ENCODE results near the gene ALDH18A1.

ALDH18A1 gene

GRCh38 chr10:95613330-95613729 lies 43.2 kb downstream of the ALDH18A1 start:
- H3K27me3 ChIP-seq (replicated peaks; ENCODE audit: control insufficient read depth, insufficient read depth, low read length): no peaks in the 10 kb centered on the region
- H3K9me3 ChIP-seq (ENCODE audit: control insufficient read depth, low read length): no peaks in the 10 kb centered on the region
- no peak for DNase-seq (ENCODE audit: low read depth)
- H3K4me3 ChIP-seq (ENCODE audit: low read length): no peak overlapping the region
- peaks cover 97% of the 10 kb centered on the region for H3K36me3 ChIP-seq (ENCODE audit: control insufficient read depth, insufficient read depth, low read length, severe bottlenecking)
- H3K4me1 ChIP-seq (ENCODE audit: control insufficient read depth, insufficient read depth, low read length): no peaks in the 10 kb centered on the region
- no peak overlapping the region for H3K9ac ChIP-seq (ENCODE audit: low read length)

GRCh38 chr10:95610727-95611126 lies 45.8 kb downstream of the ALDH18A1 start:
- H3K27me3 ChIP-seq (replicated peaks; ENCODE audit: control insufficient read depth, insufficient read depth, low read length): no peaks in the 10 kb centered on the region

GRCh38 chr10:95606922-95607321 lies 49.6 kb downstream of the ALDH18A1 start:
- DNase-seq (ENCODE audit: low read depth): no peak
- H3K27me3 ChIP-seq (replicated peaks; ENCODE audit: control insufficient read depth, insufficient read depth, low read length): no peaks in the 10 kb centered on the region
- H3K36me3 ChIP-seq (ENCODE audit: control insufficient read depth, insufficient read depth, low read length, severe bottlenecking): peaks cover 66% of the 10 kb centered on the region
- no peak overlapping the region for H3K9ac ChIP-seq (ENCODE audit: low read length)
- H3K9me3 ChIP-seq (ENCODE audit: control insufficient read depth, low read length): no peaks in the 10 kb centered on the region
- H3K4me3 ChIP-seq (ENCODE audit: low read length): no peak overlapping the region
- H3K4me1 ChIP-seq (ENCODE audit: control insufficient read depth, insufficient read depth, low read length): peaks cover 7% of the 10 kb centered on the region

More at GRCh38 chr10:95610727-95611126, 45.8 kb downstream of the ALDH18A1 start:
- Histone ChIP-seq H3K9ac (ENCODE audit: low read length) (no peak overlapping the region), H3K36me3 (ENCODE audit: control insufficient read depth, insufficient read depth, low read length, severe bottlenecking) (peaks cover 97% of the 10 kb centered on the region), H3K4me1 (ENCODE audit: control insufficient read depth, insufficient read depth, low read length) (no peaks in the 10 kb centered on the region), H3K9me3 (ENCODE audit: control insufficient read depth, low read length) (no peaks in the 10 kb centered on the region), H3K4me3 (ENCODE audit: low read length) (no peak overlapping the region)
- no peak for DNase-seq (ENCODE audit: low read depth)

- peaks cover 48% of the 10 kb centered on the region for H3K36me3 ChIP-seq (ENCODE audit: control insufficient read depth, insufficient read depth, low read length, severe bottlenecking)
- DNase-seq (ENCODE audit: low read depth): no peak
- H3K4me1 ChIP-seq (ENCODE audit: control insufficient read depth, insufficient read depth, low read length): peaks cover 10% of the 10 kb centered on the region
- no peaks in the 10 kb centered on the region for H3K27me3 ChIP-seq (replicated peaks; ENCODE audit: control insufficient read depth, insufficient read depth, low read length)
- no peaks in the 10 kb centered on the region for H3K9me3 ChIP-seq (ENCODE audit: control insufficient read depth, low read length)
- H3K4me3 ChIP-seq (ENCODE audit: low read length): no peak overlapping the region
- H3K9ac ChIP-seq (ENCODE audit: low read length): no peak overlapping the region
Measured at GRCh38 chr10:95605163-95605562, 51.3 kb downstream of the ALDH18A1 start.

- Histone ChIP-seq H3K9me3 (ENCODE audit: control insufficient read depth, low read length) (no peaks in the 10 kb centered on the region), H3K27me3 (replicated peaks; ENCODE audit: control insufficient read depth, insufficient read depth, low read length) (no peaks in the 10 kb centered on the region)
- no peak for DNase-seq (ENCODE audit: low read depth)
Measured at GRCh38 chr10:95604630-95605029, 51.9 kb downstream of the ALDH18A1 start.

GRCh38 chr10:95602382-95602781 lies 54.1 kb downstream of the ALDH18A1 start:
- Histone ChIP-seq H3K4me3 (ENCODE audit: low read length) (no peak overlapping the region), H3K36me3 (ENCODE audit: control insufficient read depth, insufficient read depth, low read length, severe bottlenecking) (peaks cover 22% of the 10 kb centered on the region), H3K9ac (ENCODE audit: low read length) (no peak overlapping the region), H3K4me1 (ENCODE audit: control insufficient read depth, insufficient read depth, low read length) (peaks cover 10% of the 10 kb centered on the region), H3K9me3 (ENCODE audit: control insufficient read depth, low read length) (no peaks in the 10 kb centered on the region), H3K27me3 (replicated peaks; ENCODE audit: control insufficient read depth, insufficient read depth, low read length) (peaks cover under 1% of the 10 kb centered on the region)
- DNase-seq (ENCODE audit: low read depth): no peak

More at GRCh38 chr10:95604630-95605029, 51.9 kb downstream of the ALDH18A1 start:
- Histone ChIP-seq H3K36me3 (ENCODE audit: control insufficient read depth, insufficient read depth, low read length, severe bottlenecking) (peaks cover 43% of the 10 kb centered on the region), H3K4me3 (ENCODE audit: low read length) (no peak overlapping the region), H3K4me1 (ENCODE audit: control insufficient read depth, insufficient read depth, low read length) (peaks cover 10% of the 10 kb centered on the region), H3K9ac (ENCODE audit: low read length) (no peak overlapping the region)

GRCh38 chr10:95601116-95601719 lies 55.3 kb downstream of the ALDH18A1 start:
- Histone ChIP-seq H3K9me3 (ENCODE audit: control insufficient read depth, low read length) (peaks cover 9% of the 10 kb centered on the region), H3K36me3 (ENCODE audit: control insufficient read depth, insufficient read depth, low read length, severe bottlenecking) (peaks cover 12% of the 10 kb centered on the region)

GRCh38 chr10:95600158-95600557 lies 56.4 kb downstream of the ALDH18A1 start:
- peaks cover 7% of the 10 kb centered on the region for H3K27me3 ChIP-seq (replicated peaks; ENCODE audit: control insufficient read depth, insufficient read depth, low read length)
- DNase-seq (ENCODE audit: low read depth): no peak
- H3K9me3 ChIP-seq (ENCODE audit: control insufficient read depth, low read length): peaks cover 11% of the 10 kb centered on the region
- H3K9ac ChIP-seq (ENCODE audit: low read length): no peak overlapping the region
- H3K4me1 ChIP-seq (ENCODE audit: control insufficient read depth, insufficient read depth, low read length): peaks cover 10% of the 10 kb centered on the region
- H3K36me3 ChIP-seq (ENCODE audit: control insufficient read depth, insufficient read depth, low read length, severe bottlenecking): peaks cover 1% of the 10 kb centered on the region
- H3K4me3 ChIP-seq (ENCODE audit: low read length): no peak overlapping the region

More at GRCh38 chr10:95601116-95601719, 55.3 kb downstream of the ALDH18A1 start:
- Histone ChIP-seq H3K4me1 (ENCODE audit: control insufficient read depth, insufficient read depth, low read length) (peaks cover 10% of the 10 kb centered on the region), H3K27me3 (replicated peaks; ENCODE audit: control insufficient read depth, insufficient read depth, low read length) (peaks cover 7% of the 10 kb centered on the region), H3K9ac (ENCODE audit: low read length) (peak overlapping the region; percentile 39), H3K4me3 (ENCODE audit: low read length) (no peak overlapping the region)
- DNase-seq (ENCODE audit: low read depth): peak; percentile 92

- no peak for DNase-seq (ENCODE audit: low read depth)
- no peak overlapping the region for H3K9ac ChIP-seq (ENCODE audit: low read length)
- H3K27me3 ChIP-seq (replicated peaks; ENCODE audit: control insufficient read depth, insufficient read depth, low read length): peaks cover 7% of the 10 kb centered on the region
- no peak overlapping the region for H3K4me3 ChIP-seq (ENCODE audit: low read length)
- no peaks in the 10 kb centered on the region for H3K36me3 ChIP-seq (ENCODE audit: control insufficient read depth, insufficient read depth, low read length, severe bottlenecking)
- H3K9me3 ChIP-seq (ENCODE audit: control insufficient read depth, low read length): peaks cover 11% of the 10 kb centered on the region
- peaks cover 7% of the 10 kb centered on the region for H3K4me1 ChIP-seq (ENCODE audit: control insufficient read depth, insufficient read depth, low read length)
Measured at GRCh38 chr10:95597788-95598187, 58.7 kb downstream of the ALDH18A1 start.

- no peaks in the 10 kb centered on the region for H3K36me3 ChIP-seq (ENCODE audit: control insufficient read depth, insufficient read depth, low read length, severe bottlenecking)
- no peak overlapping the region for H3K9ac ChIP-seq (ENCODE audit: low read length)
- peaks cover 4% of the 10 kb centered on the region for H3K9me3 ChIP-seq (ENCODE audit: control insufficient read depth, low read length)
- H3K4me3 ChIP-seq (ENCODE audit: low read length): no peak overlapping the region
- no peaks in the 10 kb centered on the region for H3K4me1 ChIP-seq (ENCODE audit: control insufficient read depth, insufficient read depth, low read length)
- peaks cover 20% of the 10 kb centered on the region for H3K27me3 ChIP-seq (replicated peaks; ENCODE audit: control insufficient read depth, insufficient read depth, low read length)
- no peak for DNase-seq (ENCODE audit: low read depth)
Measured at GRCh38 chr10:95588025-95588424, 68.5 kb downstream of the ALDH18A1 start.

GRCh38 chr10:95579835-95580535 lies 76.5 kb downstream of the ALDH18A1 start:
- Histone ChIP-seq H3K27me3 (replicated peaks; ENCODE audit: control insufficient read depth, insufficient read depth, low read length) (peaks cover 43% of the 10 kb centered on the region), H3K36me3 (ENCODE audit: control insufficient read depth, insufficient read depth, low read length, severe bottlenecking) (no peaks in the 10 kb centered on the region), H3K9ac (ENCODE audit: low read length) (no peak overlapping the region), H3K4me3 (ENCODE audit: low read length) (no peak overlapping the region), H3K4me1 (ENCODE audit: control insufficient read depth, insufficient read depth, low read length) (no peaks in the 10 kb centered on the region), H3K9me3 (ENCODE audit: control insufficient read depth, low read length) (no peaks in the 10 kb centered on the region)
- DNase-seq (ENCODE audit: low read depth): no peak
